ENCODE data around the gene TATDN2. TPM values are rescaled to one million over a fixed set of nuclear protein-coding genes. Genes with fewer than 3 reads are reported as not detected.
A peak's percentile ranks its signal among the peaks of the same experiment; 100 is the strongest.

TATDN2 gene
- total RNA-seq, 2 experiments from 2014 or later: 57.1 to 59.5 TPM

GRCh38 chr3:10223676-10224639 is 24.3 kb upstream of the TATDN2 start:
- ChIA-PET POLR2A (interaction anchor here (1.0 to 6.6 kb wide), 16 partner anchors 10 to 237 kb away, joined by 3 to 71 read pairs (median 7); partner anchors contain the start of genes BRK1, EMC3, IRAK2 and TATDN2), CTCF (interaction anchor here (0.8 to 2.6 kb wide), 18 partner anchors 11 to 238 kb away, joined by 3 to 13 read pairs (median 4); partner anchors contain the start of genes TATDN2 and VHL)
- peak; percentile 76 for DNase-seq
- Mint-ChIP-seq H3K27me3 (no peaks in the 10 kb centered on the region), H3K9me3 (no peaks in the 10 kb centered on the region), H3K4me1 (peaks cover 82% of the 10 kb centered on the region), H3K27ac (peak overlapping the region; percentile 67), H3K36me3 (ENCODE audit: low read depth) (peaks cover 35% of the 10 kb centered on the region), H3K4me3 (no peak overlapping the region)

GRCh38 chr3:10224794-10225665 is 23.2 kb upstream of the TATDN2 start:
- Mint-ChIP-seq H3K27me3 (no peaks in the 10 kb centered on the region), H3K27ac (peak overlapping the region; percentile 65), H3K4me3 (peak overlapping the region; percentile 1), H3K36me3 (ENCODE audit: low read depth) (peaks cover 35% of the 10 kb centered on the region), H3K9me3 (no peaks in the 10 kb centered on the region), H3K4me1 (peaks cover 81% of the 10 kb centered on the region)
- POLR2A ChIA-PET: interaction anchor here (0.8 to 1.3 kb wide), 4 partner anchors 13 to 26 kb away, joined by 3 to 5 read pairs (median 4); partner anchors contain the start of gene TATDN2
- peak; percentile 76 for DNase-seq
- CTCF ChIA-PET: interaction anchor here (1.1 to 2.6 kb wide), 6 partner anchors 25 to 292 kb away, joined by 3 to 12 read pairs (median 4); partner anchors contain the start of gene SEC13

GRCh38 chr3:10226293-10226692 is 22.0 kb upstream of the TATDN2 start:
- no peak for DNase-seq
- POLR2A ChIA-PET: interaction anchor here (0.8 to 1.3 kb wide), 5 partner anchors 12 to 28 kb away, joined by 3 to 5 read pairs (median 4); partner anchors contain the start of gene TATDN2
- Mint-ChIP-seq H3K27me3 (no peaks in the 10 kb centered on the region), H3K4me1 (peaks cover 71% of the 10 kb centered on the region), H3K36me3 (ENCODE audit: low read depth) (peaks cover 28% of the 10 kb centered on the region), H3K4me3 (no peak overlapping the region), H3K9me3 (no peaks in the 10 kb centered on the region), H3K27ac (no peak overlapping the region)
- CTCF ChIA-PET: interaction anchor here (0.6 to 1.9 kb wide), 5 partner anchors 24 to 300 kb away, joined by 3 to 4 read pairs (median 3); partner anchors contain the start of gene SEC13

GRCh38 chr3:10228248-10228950 is 19.9 kb upstream of the TATDN2 start:
- ChIA-PET POLR2A (interaction anchor here (0.6 to 2.1 kb wide), 7 partner anchors 10 to 112 kb away, joined by 3 to 9 read pairs (median 3); partner anchors contain the start of gene TATDN2), CTCF (interaction anchor here (0.6 to 1.8 kb wide), 3 partner anchors 15 to 56 kb away, joined by 3 to 4 read pairs (median 3); no protein-coding TSS in a partner anchor)
- Mint-ChIP-seq H3K36me3 (ENCODE audit: low read depth) (peaks cover 19% of the 10 kb centered on the region), H3K27me3 (no peaks in the 10 kb centered on the region), H3K9me3 (no peaks in the 10 kb centered on the region), H3K4me3 (peak overlapping the region; percentile 6), H3K4me1 (peaks cover 59% of the 10 kb centered on the region), H3K27ac (peak overlapping the region; percentile 72)
- peak; percentile 52 for DNase-seq

- H3K27me3 Mint-ChIP-seq: no peaks in the 10 kb centered on the region
- no peaks in the 10 kb centered on the region for H3K9me3 Mint-ChIP-seq
- no peak overlapping the region for H3K27ac Mint-ChIP-seq
- peaks cover 18% of the 10 kb centered on the region for H3K36me3 Mint-ChIP-seq (ENCODE audit: low read depth)
- ChIA-PET POLR2A (interaction anchor here (1.6 to 2.1 kb wide), 3 partner anchors 9 to 19 kb away, joined by 3 to 9 read pairs (median 4); partner anchors contain the start of gene TATDN2), CTCF (no interaction called here)
- no peak overlapping the region for H3K4me3 Mint-ChIP-seq
- peaks cover 47% of the 10 kb centered on the region for H3K4me1 Mint-ChIP-seq
- no peak for DNase-seq
Measured at GRCh38 chr3:10229576-10229975, 18.7 kb upstream of the TATDN2 start.

GRCh38 chr3:10232137-10232536 is 16.1 kb upstream of the TATDN2 start:
- Mint-ChIP-seq H3K4me1 (peaks cover 35% of the 10 kb centered on the region), H3K9me3 (peaks cover 4% of the 10 kb centered on the region), H3K27ac (peak overlapping the region; percentile 79), H3K36me3 (ENCODE audit: low read depth) (peaks cover 28% of the 10 kb centered on the region), H3K4me3 (no peak overlapping the region), H3K27me3 (no peaks in the 10 kb centered on the region)
- ChIA-PET CTCF (interaction anchor here (1.0 kb wide), 1 partner anchor 9 kb away, joined by 3 read pairs; no protein-coding TSS in a partner anchor), POLR2A (interaction anchor here (0.8 to 2.4 kb wide), 2 partner anchors 10 to 17 kb away, joined by 4 to 13 read pairs; partner anchors contain the start of gene TATDN2)
- DNase-seq: no peak

GRCh38 chr3:10233988-10234387 is 14.3 kb upstream of the TATDN2 start:
- peaks cover 35% of the 10 kb centered on the region for H3K4me1 Mint-ChIP-seq
- peaks cover 4% of the 10 kb centered on the region for H3K9me3 Mint-ChIP-seq
- ChIA-PET POLR2A (no interaction called here), CTCF (no interaction called here)
- no peak overlapping the region for H3K27ac Mint-ChIP-seq
- DNase-seq: no peak
- no peaks in the 10 kb centered on the region for H3K27me3 Mint-ChIP-seq
- peaks cover 36% of the 10 kb centered on the region for H3K36me3 Mint-ChIP-seq (ENCODE audit: low read depth)
- no peak overlapping the region for H3K4me3 Mint-ChIP-seq

GRCh38 chr3:10234526-10235230 is 13.6 kb upstream of the TATDN2 start:
- no peak overlapping the region for H3K4me3 Mint-ChIP-seq
- no peak for DNase-seq
- H3K27ac Mint-ChIP-seq: no peak overlapping the region
- ChIA-PET POLR2A (no interaction called here), CTCF (no interaction called here)
- H3K27me3 Mint-ChIP-seq: no peaks in the 10 kb centered on the region
- H3K9me3 Mint-ChIP-seq: peaks cover 4% of the 10 kb centered on the region
- peaks cover 38% of the 10 kb centered on the region for H3K36me3 Mint-ChIP-seq (ENCODE audit: low read depth)
- peaks cover 36% of the 10 kb centered on the region for H3K4me1 Mint-ChIP-seq

GRCh38 chr3:10235551-10235950 is 12.7 kb upstream of the TATDN2 start:
- CTCF ChIA-PET: no interaction called here
- no peak for DNase-seq
- POLR2A ChIA-PET: no interaction called here
- peaks cover 38% of the 10 kb centered on the region for H3K4me1 Mint-ChIP-seq
- no peak overlapping the region for H3K27ac Mint-ChIP-seq
- H3K36me3 Mint-ChIP-seq (ENCODE audit: low read depth): peaks cover 39% of the 10 kb centered on the region
- peaks cover 4% of the 10 kb centered on the region for H3K9me3 Mint-ChIP-seq
- H3K4me3 Mint-ChIP-seq: no peak overlapping the region
- H3K27me3 Mint-ChIP-seq: no peaks in the 10 kb centered on the region

GRCh38 chr3:10238345-10239183 is 9.7 kb upstream of the TATDN2 start:
- H3K4me1 Mint-ChIP-seq: peaks cover 57% of the 10 kb centered on the region
- no peaks in the 10 kb centered on the region for H3K27me3 Mint-ChIP-seq

More at GRCh38 chr3:10238345-10239183, 9.7 kb upstream of the TATDN2 start:
- Mint-ChIP-seq H3K36me3 (ENCODE audit: low read depth) (peaks cover 39% of the 10 kb centered on the region), H3K9me3 (peaks cover 4% of the 10 kb centered on the region), H3K27ac (peak overlapping the region; percentile 91), H3K4me3 (no peak overlapping the region)
- peak; percentile 68 for DNase-seq
- ChIA-PET CTCF (interaction anchor here (0.6 to 1.5 kb wide), 4 partner anchors 10 to 122 kb away, joined by 3 to 9 read pairs (median 4); partner anchors contain the start of gene TATDN2), POLR2A (interaction anchor here (0.6 to 2.2 kb wide), 7 partner anchors 10 to 97 kb away, joined by 3 to 15 read pairs (median 4); partner anchors contain the start of genes TATDN2 and VHL)
